IMR-90 (cell line): ENCODE measurements around the gene CERT1. TPM values are rescaled to one million over a fixed set of nuclear protein-coding genes. Genes with fewer than 3 reads are reported as not detected.

Experiments
- ATAC-seq: fragments of 200-7000 bp; cut with Tn5 transposase; 2 replicates; pipeline ENCODE4 v1.9.1; 2020; ENCODE audit warnings: low read depth, mild to moderate bottlenecking, moderate library complexity
- BruUV-seq: library from RNA; stranded (reverse); fragments of 400-500 nt; replicated peaks from 2 replicates; lab custom pipeline; 2021; lab: Mats Ljungman, UMichigan
- CTCF ChIA-PET: fragments of 300-600 bp; formaldehyde crosslinking; extraction: SDS; loops from one replicate; lab custom pipeline; 2021; ENCODE audit warnings: antibody characterized with exemption; lab: Yijun Ruan, JAX
- POLR2A ChIA-PET: fragments of 300-600 bp; sonication (Branson Sonifier 250); formaldehyde crosslinking; loops from one replicate; lab custom pipeline; 2022; ENCODE audit warnings: antibody characterized with exemption; ENCODE audit not compliant: unreplicated experiment; lab: Charles Lee
- DNase-seq: peaks from one replicate; pipeline ENCODE4 v3.0.0; 2013
- H2AFZ ChIP-seq: replicated peaks from 2 replicates; pipeline ENCODE3; 2013; ENCODE audit warnings: low read length, mild to moderate bottlenecking; ENCODE audit not compliant: poor library complexity
- H2AK5ac ChIP-seq: 2 replicates; pipeline ENCODE4 v1.6.1; 2013; ENCODE audit warnings: low read depth, low read length, inconsistent platforms
- H2AK9ac ChIP-seq: replicated peaks from 2 replicates; pipeline ENCODE3; 2013; ENCODE audit warnings: mild to moderate bottlenecking, low read depth, low read length, moderate library complexity; ENCODE audit not compliant: poor library complexity
- H2BK120ac ChIP-seq: 2 replicates; pipeline ENCODE4 v1.6.1; 2013; ENCODE audit warnings: low read depth, low read length, inconsistent platforms
- H2BK15ac ChIP-seq: 3 replicates; pipeline ENCODE4 v1.6.1; 2013; ENCODE audit warnings: low read depth, low read length, inconsistent platforms
- H2BK20ac ChIP-seq: 2 replicates; pipeline ENCODE4 v1.6.1; 2013; ENCODE audit warnings: low read depth, mild to moderate bottlenecking, inconsistent platforms, low read length, moderate library complexity
- H2BK5ac ChIP-seq: 2 replicates; pipeline ENCODE4 v1.6.1; 2013; ENCODE audit warnings: mild to moderate bottlenecking, low read depth, low read length, inconsistent platforms; ENCODE audit not compliant: poor library complexity, severe bottlenecking
- H3K14ac ChIP-seq: replicated peaks from 2 replicates; pipeline ENCODE4 v1.6.1; 2013; ENCODE audit warnings: low read depth, low read length, inconsistent platforms
- H3K18ac ChIP-seq: 2 replicates; pipeline ENCODE4 v1.6.1; 2013; ENCODE audit warnings: low read depth, low read length, control low read depth
- H3K23ac ChIP-seq: 2 replicates; pipeline ENCODE4 v1.6.1; 2013; ENCODE audit warnings: low read depth, low read length, inconsistent platforms
- H3K27ac ChIP-seq: 2 replicates; pipeline ENCODE4 v1.5.1; 2013; ENCODE audit warnings: mild to moderate bottlenecking, control low read depth, low read length; ENCODE audit not compliant: insufficient read depth
- H3K27me3 ChIP-seq: 2 replicates; pipeline ENCODE4 v1.6.1; 2013; ENCODE audit warnings: low read length; ENCODE audit not compliant: control insufficient read depth, insufficient read depth
- H3K36me3 ChIP-seq: 2 replicates; pipeline ENCODE4 v1.6.1; 2013; ENCODE audit warnings: low read length, mixed read lengths; ENCODE audit not compliant: control insufficient read depth, insufficient read depth
- H3K4ac ChIP-seq: 2 replicates; pipeline ENCODE4 v1.6.1; 2013; ENCODE audit warnings: low read depth, low read length, inconsistent platforms
- H3K4me1 ChIP-seq: 2 replicates; pipeline ENCODE4 v1.6.1; 2013; ENCODE audit warnings: low read length, mixed read lengths; ENCODE audit not compliant: control insufficient read depth, insufficient read depth
- H3K4me2 ChIP-seq: 2 replicates; pipeline ENCODE4 v1.6.1; 2013; ENCODE audit warnings: low read depth, mild to moderate bottlenecking, control low read depth, low read length, moderate library complexity
- H3K4me3 ChIP-seq: 2 replicates; pipeline ENCODE4 v1.5.1; 2013; ENCODE audit warnings: low read depth, mild to moderate bottlenecking, control low read depth, low read length, moderate library complexity; ENCODE audit not compliant: insufficient read depth
- H3K56ac ChIP-seq: 2 replicates; pipeline ENCODE4 v1.6.1; 2013; ENCODE audit warnings: low read length, inconsistent platforms; ENCODE audit not compliant: insufficient read depth; ENCODE audit errors: extremely low read depth
- H3K79me1 ChIP-seq, 2 experiments: 2 replicates each; pipeline ENCODE4 v1.6.1; 2013; ENCODE audit warnings: low read length in 2 of 2, inconsistent platforms in 1 of 2, low read depth in 1 of 2
- H3K9ac ChIP-seq: 2 replicates; pipeline ENCODE4 v1.6.1; 2013; ENCODE audit warnings: low read depth, low read length, control low read depth
- H3K9me1 ChIP-seq: 2 replicates; pipeline ENCODE4 v1.6.1; 2013; ENCODE audit warnings: low read length, inconsistent platforms; ENCODE audit not compliant: insufficient read depth
- H3K9me3 ChIP-seq: 2 replicates; pipeline ENCODE4 v1.6.1; 2013; ENCODE audit warnings: low read length; ENCODE audit not compliant: control insufficient read depth, insufficient read depth
- H4K20me1 ChIP-seq: 2 replicates; pipeline ENCODE4 v1.6.1; 2013; ENCODE audit warnings: low read length, inconsistent platforms; ENCODE audit not compliant: insufficient read depth
- H4K5ac ChIP-seq: 2 replicates; pipeline ENCODE4 v1.6.1; 2013; ENCODE audit warnings: mild to moderate bottlenecking, low read depth, low read length, control low read depth
- H4K8ac ChIP-seq, 2 experiments: 2 replicates each; pipeline ENCODE4 v1.6.1; 2013; ENCODE audit warnings: low read depth in 2 of 2, low read length in 2 of 2, control low read depth in 1 of 2, inconsistent platforms in 1 of 2
- H4K91ac ChIP-seq: 2 replicates; pipeline ENCODE4 v1.6.1; 2013; ENCODE audit warnings: low read depth, low read length, inconsistent platforms; ENCODE audit not compliant: insufficient read depth
- BHLHE40 ChIP-seq: fragments of 150-350 bp; IDR thresholded peaks from 2 replicates; pipeline ENCODE4 v1.6.1; 2016; ENCODE audit warnings: mild to moderate bottlenecking, low read depth, low read length
- CEBPB ChIP-seq: IDR thresholded peaks from 2 replicates; pipeline ENCODE4 v1.6.1; 2012; ENCODE audit warnings: low read depth, low read length, improper control_type of control experiment
- CHD1 ChIP-seq: IDR thresholded peaks from 2 replicates; pipeline ENCODE4 v1.6.1; 2012; ENCODE audit warnings: low read depth, low read length, improper control_type of control experiment
- CTCF ChIP-seq: conservative IDR thresholded peaks from 2 replicates; pipeline ENCODE4 v1.5.1; 2012; ENCODE audit warnings: mild to moderate bottlenecking, low read depth, low read length, improper control_type of control experiment
- ELK1 ChIP-seq: fragments of 150-350 bp; IDR thresholded peaks from 2 replicates; pipeline ENCODE4 v1.6.1; 2016; ENCODE audit warnings: low read depth, mild to moderate bottlenecking, low read length, moderate library complexity, borderline replicate concordance
- FOS ChIP-seq: fragments of 150-350 bp; IDR thresholded peaks from 2 replicates; pipeline ENCODE4 v1.6.1; 2016; ENCODE audit warnings: low read depth, low read length
- MAFK ChIP-seq: IDR thresholded peaks from 2 replicates; pipeline ENCODE4 v1.6.1; 2012; ENCODE audit warnings: low read depth, low read length, improper control_type of control experiment
- MAZ ChIP-seq: IDR thresholded peaks from 2 replicates; pipeline ENCODE4 v1.6.1; 2012; ENCODE audit warnings: low read depth, mild to moderate bottlenecking, low read length, improper control_type of control experiment, moderate library complexity, borderline replicate concordance
- MXI1 ChIP-seq: IDR thresholded peaks from 2 replicates; pipeline ENCODE4 v1.6.1; 2012; ENCODE audit warnings: low read depth, mild to moderate bottlenecking, low read length, moderate library complexity, borderline replicate concordance
- NFE2L2 ChIP-seq: fragments of 150-350 bp; IDR thresholded peaks from 2 replicates; pipeline ENCODE4 v1.6.1; 2016; ENCODE audit warnings: low read depth, mild to moderate bottlenecking, low read length
- POLR2A ChIP-seq: IDR thresholded peaks from 2 replicates; pipeline ENCODE4 v1.6.1; 2012; ENCODE audit warnings: mild to moderate bottlenecking, low read depth, low read length
- RAD21 ChIP-seq: IDR thresholded peaks from 2 replicates; pipeline ENCODE4 v1.6.1; 2012; ENCODE audit warnings: low read length, improper control_type of control experiment
- RCOR1 ChIP-seq: IDR thresholded peaks from 2 replicates; pipeline ENCODE4 v1.6.1; 2012; ENCODE audit warnings: mild to moderate bottlenecking, low read length, improper control_type of control experiment; ENCODE audit not compliant: insufficient replicate concordance
- RFX5 ChIP-seq: IDR thresholded peaks from 2 replicates; pipeline ENCODE4 v1.8.0; 2012; ENCODE audit warnings: low read depth, mild to moderate bottlenecking, low read length, moderate library complexity
- SMC3 ChIP-seq: fragments of 150-350 bp; IDR thresholded peaks from 2 replicates; pipeline ENCODE4 v1.6.1; 2016; ENCODE audit warnings: low read depth, mild to moderate bottlenecking, antibody characterized with exemption, low read length, moderate library complexity
- WGBS, 2 experiments: methylation state at CpG; one replicate each; pipeline versions ENCODE4 v1.1.5 to v1.1.7; 2013; ENCODE audit warnings: missing lambda C conversion rate in 2 of 2; ENCODE audit not compliant: insufficient read length in 1 of 2; ENCODE audit errors: extremely low coverage in 2 of 2; 5-methylcytosine and 5-hydroxymethylcytosine counted together
- dilution Hi-C: fragments of 300-500 bp; cut with HindIII; formaldehyde crosslinking; loops from one replicate; pipeline ENCODE4 v1.14.3; 2018; ENCODE audit warnings: low sequenced_read_pairs; ENCODE audit not compliant: unreplicated experiment
- in situ Hi-C: fragments of 300-500 bp; cut with MboI; formaldehyde crosslinking; loops from 3 replicates; pipeline ENCODE4 v1.14.3; 2019; ENCODE audit warnings: low sequenced_read_pairs, inconsistent platforms, mixed read lengths
- intact Hi-C: fragments of 100-400 bp; cut with micrococcal nuclease; formaldehyde crosslinking; loops from 2 replicates; pipeline ENCODE4 v1.10.0; 2022
- polyA plus RNA-seq, 3 experiments: library from polyadenylated mRNA; depleted of rRNA; stranded (reverse); fragments of >200 nt; gene quantifications; 2 replicates each; pipeline ENCODE4 v1.2.3, GENCODE V29; 2012; ENCODE audit warnings: low replicate concordance in 1 of 3
- total RNA-seq: library from RNA; depleted of rRNA; stranded (reverse); fragments of >200 nt; gene quantifications from 2 replicates; pipeline ENCODE4 v1.2.3, GENCODE V29; 2012
- TF ChIP-seq, protein P1 (sequence below): fragments of 150-350 bp; IDR thresholded peaks from 2 replicates; pipeline ENCODE4 v1.6.1; 2017; ENCODE audit warnings: mild to moderate bottlenecking, antibody characterized with exemption, low read length, low read depth

The CERT1 gene
- total and polyA plus RNA-seq, 2 of the 4 experiments (the other 2 are of a cell fraction) = 7.2 TPM

DNA sequence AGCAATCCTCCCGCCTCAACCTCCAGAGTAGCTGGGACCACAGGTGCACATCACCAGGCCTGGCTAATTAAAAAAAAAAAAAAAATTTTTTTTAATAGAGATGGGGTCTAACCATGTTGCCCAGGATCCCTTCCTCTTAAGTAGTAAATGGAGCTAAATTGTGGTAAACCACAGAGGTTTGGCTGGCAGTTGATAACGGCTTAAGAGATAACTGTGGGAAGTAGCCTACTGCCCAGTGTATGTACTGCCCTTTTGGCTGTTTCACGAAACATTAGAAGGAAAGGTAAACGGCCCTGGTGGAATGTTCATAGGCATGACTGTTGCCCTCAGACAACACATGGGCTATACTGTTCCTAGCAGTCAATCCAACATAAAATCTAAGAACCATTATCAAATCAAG lies 130.0 kb downstream of the CERT1 start:
- in situ Hi-C loops = loop anchor here (25.0 kb wide), 1 partner anchor 306 kb away; no protein-coding TSS in a partner anchor
- H3K56ac ChIP-seq = no peak overlapping the region
- no peak overlapping the region for H3K4me3 ChIP-seq
- no peaks in the 10 kb centered on the region for H3K9me3 ChIP-seq
- H4K20me1 ChIP-seq = no peaks in the 10 kb centered on the region
- no peaks in the 10 kb centered on the region for H3K79me1 ChIP-seq
- H3K27ac ChIP-seq = no peak overlapping the region
- H3K4me1 ChIP-seq = no peaks in the 10 kb centered on the region
- no peak overlapping the region for H4K8ac ChIP-seq
- H2AK5ac ChIP-seq = no peak overlapping the region
- no peak overlapping the region for H3K14ac ChIP-seq
- BruUV-seq = no TSS peak
- WGBS, 2 experiments = 83% methylated on average over 1 of the region's 4 CpGs; no CpG with 5 or more reads in 1 of the 2 experiments
- H4K91ac ChIP-seq = no peak overlapping the region
- H2AK9ac ChIP-seq = no peak overlapping the region
- H3K27me3 ChIP-seq = no peaks in the 10 kb centered on the region
- DNase-seq = no peak
- H3K4ac ChIP-seq = no peak overlapping the region
- ChIA-PET CTCF (no interaction called here), POLR2A (no interaction called here)
- intact Hi-C loops = no loop called here
- H4K5ac ChIP-seq = no peak overlapping the region
- dilution Hi-C loops = no loop called here
- H3K23ac ChIP-seq = no peak overlapping the region
- H2AFZ ChIP-seq = no peak overlapping the region
- no peak overlapping the region for H2BK5ac ChIP-seq
- no peak overlapping the region for H2BK15ac ChIP-seq
- H3K9ac ChIP-seq = no peak overlapping the region
- H2BK120ac ChIP-seq = no peak overlapping the region
- H3K36me3 ChIP-seq = peaks cover 17% of the 10 kb centered on the region
- no peak overlapping the region for H2BK20ac ChIP-seq
- no peak for ATAC-seq
- no peak for TF ChIP-seq SMC3
- no peak for TF ChIP-seq CHD1
- no peak for TF ChIP-seq CTCF
- TF ChIP-seq, protein P1, sequence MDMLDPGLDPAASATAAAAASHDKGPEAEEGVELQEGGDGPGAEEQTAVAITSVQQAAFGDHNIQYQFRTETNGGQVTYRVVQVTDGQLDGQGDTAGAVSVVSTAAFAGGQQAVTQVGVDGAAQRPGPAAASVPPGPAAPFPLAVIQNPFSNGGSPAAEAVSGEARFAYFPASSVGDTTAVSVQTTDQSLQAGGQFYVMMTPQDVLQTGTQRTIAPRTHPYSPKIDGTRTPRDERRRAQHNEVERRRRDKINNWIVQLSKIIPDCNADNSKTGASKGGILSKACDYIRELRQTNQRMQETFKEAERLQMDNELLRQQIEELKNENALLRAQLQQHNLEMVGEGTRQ = no peak
- no peak for TF ChIP-seq NFE2L2
- no peak for TF ChIP-seq FOS
- no peak for TF ChIP-seq RCOR1
- TF ChIP-seq MXI1 = no peak
- no peak for TF ChIP-seq MAZ
- TF ChIP-seq BHLHE40 = no peak
- no peak for TF ChIP-seq RAD21
- TF ChIP-seq MAFK = no peak
- TF ChIP-seq CEBPB = no peak
- no peak for TF ChIP-seq POLR2A
- no peak for TF ChIP-seq ELK1
- no peak for TF ChIP-seq RFX5
- no peaks in the 10 kb centered on the region for H3K9me1 ChIP-seq
- no peak overlapping the region for H3K18ac ChIP-seq
- H3K4me2 ChIP-seq = no peak overlapping the region
